Measurements from ENCODE around the gene OR2T11.

- no peak for TF ChIP-seq CTCF (IDR thresholded peaks at IDR 0.05; ENCODE audit: low read depth, low read length, missing input control)
- no peak for TF ChIP-seq JUND (IDR thresholded peaks at IDR 0.05)
- TF ChIP-seq RXRA (IDR thresholded peaks at IDR 0.05): no peak
- TF ChIP-seq SP1 (IDR thresholded peaks at IDR 0.05): no peak
- no peak for TF ChIP-seq FOXA1 (IDR thresholded peaks at IDR 0.05)
- TF ChIP-seq GABPA (IDR thresholded peaks at IDR 0.05 in 1 of 2, conservative IDR thresholded peaks at IDR 0.05 in 1 of 2): no peak
- TF ChIP-seq TAF1 (conservative IDR thresholded peaks at IDR 0.05): no peak
Measured at GRCh38 chr1:248589334-248589733, 45.6 kb downstream of the OR2T11 start.
